Loucy (cell line): ENCODE data around the gene ELAC1.

ENCODE experiments used
- H2AFZ ChIP-seq: fragments of 200-600 bp; sonication (generic); 2 replicates; pipeline ENCODE4 v1.6.0; 2016; ENCODE audit warnings: antibody characterized with exemption, mild to moderate bottlenecking, low read length, moderate library complexity
- H3F3A ChIP-seq: fragments of 200-600 bp; 2 replicates; pipeline ENCODE4 v1.6.0; 2016; ENCODE audit warnings: antibody characterized with exemption, low read depth, mild to moderate bottlenecking
- H3K27me3 ChIP-seq: fragments of 200-600 bp; sonication (generic); 2 replicates; pipeline ENCODE4 v1.6.1; 2014; ENCODE audit warnings: low read length, mild to moderate bottlenecking; ENCODE audit not compliant: insufficient read depth, poor library complexity, severe bottlenecking
- H3K36me3 ChIP-seq: fragments of 200-600 bp; sonication (generic); 2 replicates; pipeline ENCODE4 v1.6.1; 2016; ENCODE audit warnings: low read length; ENCODE audit not compliant: insufficient read depth
- H3K4me1 ChIP-seq: fragments of 200-600 bp; sonication (generic); 2 replicates; pipeline ENCODE4 v1.5.1; 2014; ENCODE audit warnings: low read length, mild to moderate bottlenecking; ENCODE audit not compliant: insufficient read depth, poor library complexity, severe bottlenecking
- H3K4me2 ChIP-seq: fragments of 200-600 bp; sonication (generic); 2 replicates; pipeline ENCODE4 v1.6.0; 2014; ENCODE audit warnings: antibody characterized with exemption, low read length, low read depth, mild to moderate bottlenecking; ENCODE audit not compliant: poor library complexity, severe bottlenecking
- H3K4me3 ChIP-seq: fragments of 200-600 bp; sonication (generic); 2 replicates; pipeline ENCODE4 v1.5.1; 2014; ENCODE audit warnings: low read length, mild to moderate bottlenecking, mixed read lengths; ENCODE audit not compliant: poor library complexity, severe bottlenecking
- H3K79me2 ChIP-seq: fragments of 200-600 bp; sonication (generic); 2 replicates; pipeline ENCODE4 v1.6.1; 2014; ENCODE audit warnings: low read length; ENCODE audit not compliant: insufficient read depth
- H3K9ac ChIP-seq: fragments of 200-600 bp; sonication (generic); 2 replicates; pipeline ENCODE4 v1.6.0; 2014; ENCODE audit warnings: mild to moderate bottlenecking, low read depth, low read length, moderate library complexity; ENCODE audit not compliant: poor library complexity, severe bottlenecking
- H3K9me2 ChIP-seq: fragments of 200-600 bp; sonication (generic); replicated peaks from 2 replicates; pipeline ENCODE4 v1.6.1; 2016; ENCODE audit warnings: low read depth, low read length, mixed read lengths
- H3K9me3 ChIP-seq: fragments of 200-600 bp; sonication (generic); 2 replicates; pipeline ENCODE4 v1.6.1; 2014; ENCODE audit warnings: mild to moderate bottlenecking, antibody characterized with exemption, low read length, low read depth; ENCODE audit not compliant: insufficient read depth
- H4K20me1 ChIP-seq: fragments of 200-600 bp; sonication (generic); 2 replicates; pipeline ENCODE4 v1.6.0; 2014; ENCODE audit warnings: antibody characterized with exemption, low read length, mild to moderate bottlenecking; ENCODE audit not compliant: insufficient read depth, poor library complexity, severe bottlenecking
- CTCF ChIP-seq: fragments of 200-600 bp; sonication (generic); conservative IDR thresholded peaks from 2 replicates; pipeline ENCODE4 v1.5.1; 2014; ENCODE audit warnings: mild to moderate bottlenecking, antibody characterized with exemption, low read length
- EZH2phosphoT487 ChIP-seq: fragments of 200-600 bp; IDR thresholded peaks from 2 replicates; pipeline ENCODE4 v1.6.1; 2018; ENCODE audit warnings: antibody characterized with exemption, mild to moderate bottlenecking, moderate library complexity, borderline replicate concordance

The ELAC1 gene

GRCh38 chr18:51030537-51031258 is 62.9 kb downstream of the ELAC1 start:
- H3F3A ChIP-seq, result no peaks in the 10 kb centered on the region
- no peaks in the 10 kb centered on the region for H3K27me3 ChIP-seq
- peak overlapping the region; percentile 98 for H3K4me2 ChIP-seq
- no peak overlapping the region for H2AFZ ChIP-seq
- peak overlapping the region; percentile 88 for H3K9ac ChIP-seq
- peaks cover 58% of the 10 kb centered on the region for H3K4me1 ChIP-seq
- no peaks in the 10 kb centered on the region for H3K36me3 ChIP-seq
- peaks cover 74% of the 10 kb centered on the region for H3K79me2 ChIP-seq
- TF ChIP-seq CTCF, result no peak
- TF ChIP-seq EZH2phosphoT487, result no peak
- peak overlapping the region; percentile 85 for H3K4me3 ChIP-seq
- no peaks in the 10 kb centered on the region for H3K9me3 ChIP-seq
- H4K20me1 ChIP-seq, result peaks cover 50% of the 10 kb centered on the region
- H3K9me2 ChIP-seq, result no peaks in the 10 kb centered on the region

- H3K9ac ChIP-seq, result peak overlapping the region; percentile 75
- H4K20me1 ChIP-seq, result peaks cover 65% of the 10 kb centered on the region
Observed at GRCh38 chr18:51032193-51032592, 64.4 kb downstream of the ELAC1 start.

GRCh38 chr18:51037230-51037629 is 69.4 kb downstream of the ELAC1 start:
- H2AFZ ChIP-seq, result no peak overlapping the region
- TF ChIP-seq CTCF (no peak), EZH2phosphoT487 (no peak)
- no peaks in the 10 kb centered on the region for H3K36me3 ChIP-seq
- peak overlapping the region; percentile 5 for H3K9ac ChIP-seq
- H3F3A ChIP-seq, result peaks cover 3% of the 10 kb centered on the region; the same call in 1 of the 2 replicates
- peak overlapping the region; percentile 22 for H3K4me3 ChIP-seq
- H3K9me2 ChIP-seq, result no peaks in the 10 kb centered on the region
- no peaks in the 10 kb centered on the region for H3K27me3 ChIP-seq
- H3K79me2 ChIP-seq, result peaks cover 98% of the 10 kb centered on the region
- H3K9me3 ChIP-seq, result no peaks in the 10 kb centered on the region
- peak overlapping the region; percentile 98 for H3K4me2 ChIP-seq
- peaks cover 62% of the 10 kb centered on the region for H3K4me1 ChIP-seq
- peaks cover 95% of the 10 kb centered on the region for H4K20me1 ChIP-seq

More at GRCh38 chr18:51032193-51032592, 64.4 kb downstream of the ELAC1 start:
- H3K9me3 ChIP-seq, result no peaks in the 10 kb centered on the region
- TF ChIP-seq CTCF, result no peak
- H3K9me2 ChIP-seq, result no peaks in the 10 kb centered on the region
- H3K27me3 ChIP-seq, result no peaks in the 10 kb centered on the region
- H3K79me2 ChIP-seq, result peaks cover 89% of the 10 kb centered on the region
- H2AFZ ChIP-seq, result no peak overlapping the region
- H3K4me2 ChIP-seq, result peak overlapping the region; percentile 98
- no peaks in the 10 kb centered on the region for H3F3A ChIP-seq
- no peaks in the 10 kb centered on the region for H3K36me3 ChIP-seq
- H3K4me3 ChIP-seq, result peak overlapping the region; percentile 85
- peaks cover 68% of the 10 kb centered on the region for H3K4me1 ChIP-seq
